Mesenchymal stem cell (in vitro differentiated cells and primary cell): ENCODE results near the gene DOCK6.

Source experiments
- DNase-seq: peaks from one replicate; pipeline ENCODE4 v3.0.0-alpha.2; 2013
- H2AFZ ChIP-seq: one replicate; pipeline ENCODE4 v1.6.1; 2013; ENCODE audit warnings: low read depth, mild to moderate bottlenecking, control low read depth, inconsistent platforms, low read length, moderate library complexity
- H2AK5ac ChIP-seq: 2 replicates; pipeline ENCODE4 v1.6.1; 2013; ENCODE audit warnings: low read length, moderate library complexity, mild to moderate bottlenecking, inconsistent platforms; ENCODE audit not compliant: severe bottlenecking
- H2BK120ac ChIP-seq: one replicate; pipeline ENCODE4 v1.6.1; 2013; ENCODE audit warnings: low read depth, mild to moderate bottlenecking, inconsistent platforms, low read length, moderate library complexity
- H2BK12ac ChIP-seq, 2 experiments: one replicate each; pipeline ENCODE4 v1.6.1; 2013; ENCODE audit warnings: inconsistent platforms in 2 of 2, low read length in 2 of 2, mild to moderate bottlenecking in 2 of 2, moderate library complexity in 2 of 2, control low read depth in 1 of 2
- H2BK15ac ChIP-seq: one replicate; pipeline ENCODE4 v1.6.1; 2013; ENCODE audit warnings: mild to moderate bottlenecking, low read depth, inconsistent platforms; ENCODE audit not compliant: poor library complexity, severe bottlenecking
- H2BK5ac ChIP-seq: 2 replicates; pipeline ENCODE4 v1.6.1; 2013; ENCODE audit warnings: low read depth, mild to moderate bottlenecking, low read length, control low read depth, inconsistent platforms; ENCODE audit not compliant: poor library complexity, severe bottlenecking
- H3K14ac ChIP-seq, 2 experiments: one replicate each; pipeline ENCODE4 v1.6.1; 2013; ENCODE audit warnings: inconsistent platforms in 2 of 2, low read length in 2 of 2, control low read depth in 1 of 2, mild to moderate bottlenecking in 1 of 2, moderate library complexity in 1 of 2
- H3K18ac ChIP-seq, 2 experiments: one replicate each; pipeline ENCODE4 v1.6.1; 2013; ENCODE audit warnings: inconsistent platforms in 2 of 2, low read length in 2 of 2, control low read depth in 1 of 2, low read depth in 1 of 2, mild to moderate bottlenecking in 1 of 2
- H3K23ac ChIP-seq, 2 experiments: one replicate each; pipeline ENCODE4 v1.6.1; 2013; ENCODE audit warnings: inconsistent platforms in 2 of 2, low read length in 2 of 2, mild to moderate bottlenecking in 2 of 2, moderate library complexity in 2 of 2, control low read depth in 1 of 2
- H3K27ac ChIP-seq: 2 replicates; pipeline ENCODE4 v1.5.1; 2013; ENCODE audit warnings: mild to moderate bottlenecking, moderate library complexity, low read length, control low read depth, inconsistent platforms; ENCODE audit not compliant: poor library complexity, severe bottlenecking
- H3K27me3 ChIP-seq, 2 experiments: 2 replicates each; pipeline versions ENCODE4 v1.6.1 to v1.7.0; 2013; ENCODE audit warnings: low read length in 2 of 2, mild to moderate bottlenecking in 2 of 2, moderate library complexity in 2 of 2, control low read depth in 1 of 2, inconsistent platforms in 1 of 2; ENCODE audit not compliant: control insufficient read depth in 1 of 2, insufficient read depth in 1 of 2
- H3K36me3 ChIP-seq, 2 experiments: 2 replicates each; pipeline versions ENCODE4 v1.6.1 to v1.7.0; 2013; ENCODE audit warnings: low read length in 2 of 2, control low read depth in 1 of 2, inconsistent platforms in 1 of 2, low read depth in 1 of 2, mild to moderate bottlenecking in 1 of 2; ENCODE audit not compliant: insufficient read depth in 2 of 2, control insufficient read depth in 1 of 2
- H3K4ac ChIP-seq, 2 experiments: one replicate each; pipeline ENCODE4 v1.6.1; 2013; ENCODE audit warnings: inconsistent platforms in 2 of 2, low read length in 2 of 2, mild to moderate bottlenecking in 2 of 2, moderate library complexity in 2 of 2, control low read depth in 1 of 2, low read depth in 1 of 2
- H3K4me1 ChIP-seq: 2 replicates; pipeline ENCODE4 v1.6.1; 2013; ENCODE audit warnings: low read depth, low read length, control low read depth; ENCODE audit not compliant: control insufficient read depth, insufficient read depth
- H3K4me2 ChIP-seq: 2 replicates; pipeline ENCODE4 v1.6.1; 2013; ENCODE audit warnings: low read length, mild to moderate bottlenecking, inconsistent platforms; ENCODE audit not compliant: poor library complexity, severe bottlenecking
- H3K4me3 ChIP-seq, 2 experiments: 2 replicates each; pipeline versions ENCODE4 v1.5.1 to v1.7.0; 2013; ENCODE audit warnings: low read length in 2 of 2, mild to moderate bottlenecking in 2 of 2, control low read depth in 1 of 2, low read depth in 1 of 2; ENCODE audit not compliant: insufficient read depth in 1 of 2
- H3K79me1 ChIP-seq: replicated peaks from 2 replicates; pipeline ENCODE4 v1.6.1; 2013; ENCODE audit warnings: mild to moderate bottlenecking, control low read depth, low read length, inconsistent platforms; ENCODE audit not compliant: poor library complexity, severe bottlenecking
- H3K9ac ChIP-seq: 2 replicates; pipeline ENCODE4 v1.7.0; 2013; ENCODE audit warnings: mild to moderate bottlenecking, low read length, moderate library complexity
- H3K9me3 ChIP-seq: 2 replicates; pipeline ENCODE4 v1.7.0; 2013; ENCODE audit warnings: mild to moderate bottlenecking, low read length; ENCODE audit not compliant: control insufficient read depth
- H4K8ac ChIP-seq: one replicate; pipeline ENCODE4 v1.6.1; 2013; ENCODE audit warnings: inconsistent platforms, mild to moderate bottlenecking, low read length, moderate library complexity
- H4K91ac ChIP-seq: one replicate; pipeline ENCODE4 v1.6.1; 2013; ENCODE audit warnings: mild to moderate bottlenecking, low read length, inconsistent platforms
- WGBS: methylation state at CpG from one replicate; pipeline ENCODE4 v1.1.7; 2013; ENCODE audit warnings: mixed read lengths; 5-methylcytosine and 5-hydroxymethylcytosine counted together

Gene DOCK6

DNA sequence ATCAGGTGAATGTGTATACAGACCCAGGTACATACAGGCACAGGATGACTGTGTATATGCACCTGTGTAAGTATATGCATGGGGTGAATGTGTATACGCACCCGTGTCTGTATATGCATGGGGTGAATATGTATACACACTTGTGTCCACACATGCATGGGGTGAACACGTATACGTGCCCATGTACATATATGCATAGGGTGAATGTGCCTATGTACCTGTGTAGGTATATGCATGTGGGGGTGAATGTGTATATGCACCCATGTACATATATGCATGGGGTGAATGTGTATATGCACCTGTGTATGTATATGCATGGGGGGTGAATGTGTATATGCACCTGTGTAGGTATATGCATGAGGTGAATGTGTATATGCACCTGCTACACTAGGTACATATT, 29.8 kb downstream of the DOCK6 start:
- Histone ChIP-seq H2BK12ac (no peak overlapping the region), H3K23ac (no peak overlapping the region), H3K4ac (no peak overlapping the region), H3K4me3 (no peak overlapping the region), H3K18ac (no peak overlapping the region), H3K4me2 (no peak overlapping the region), H3K27me3 (no peaks in the 10 kb centered on the region), H3K27ac (no peak overlapping the region), H2BK120ac (no peak overlapping the region), H3K14ac (no peak overlapping the region), H4K91ac (no peak overlapping the region), H3K9ac (no peak overlapping the region), H3K79me1 (no peaks in the 10 kb centered on the region), H3K9me3 (no peaks in the 10 kb centered on the region), H2BK15ac (no peak overlapping the region), H2AK5ac (no peak overlapping the region), H2BK5ac (no peak overlapping the region), H3K36me3 (peaks cover 25 to 54% of the 10 kb centered on the region in 2 experiments), H2AFZ (no peak overlapping the region), H3K4me1 (no peaks in the 10 kb centered on the region), H4K8ac (no peak overlapping the region)
- no peak for DNase-seq
- 87% methylated on average over 4 of the region's 4 CpGs for WGBS

DNA sequence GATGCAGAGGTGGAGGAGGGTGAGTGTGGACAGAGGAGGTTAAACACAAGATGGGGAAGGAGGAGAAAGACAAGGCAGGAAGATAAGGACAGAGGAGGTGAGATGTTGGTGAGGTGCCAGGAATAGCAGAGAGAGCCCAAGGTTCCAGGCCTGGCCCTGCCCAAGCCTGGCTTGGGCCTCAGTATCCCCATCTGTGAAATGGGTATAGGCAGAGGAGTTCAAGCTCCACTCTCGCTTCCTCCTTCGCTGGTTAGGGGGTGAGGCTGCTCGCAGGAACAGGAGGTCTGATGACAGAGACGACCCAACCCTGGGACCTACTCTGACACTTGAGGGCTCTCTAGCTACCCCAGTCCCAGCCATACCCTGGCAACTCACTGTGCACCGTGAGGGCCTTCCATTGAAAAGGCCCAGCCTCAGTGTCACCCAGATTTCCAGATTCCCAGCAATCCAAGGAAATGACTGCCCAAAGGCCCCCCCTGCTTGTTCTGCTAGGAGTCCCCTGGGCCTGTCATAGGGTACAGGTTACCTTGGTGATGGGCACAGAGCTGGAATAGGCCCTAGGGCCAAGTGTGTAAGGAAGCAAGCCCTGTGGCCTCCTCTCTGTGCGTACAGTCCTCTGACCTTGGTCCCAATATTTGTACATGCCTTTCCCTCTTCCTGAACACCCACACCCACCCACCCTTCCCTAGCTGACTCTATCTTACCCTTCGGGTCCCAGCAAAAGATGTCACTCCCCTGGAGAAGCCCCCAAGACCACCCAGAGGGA, 31.5 kb downstream of the DOCK6 start:
- H2BK15ac ChIP-seq = no peak overlapping the region
- no peak overlapping the region for H3K4ac ChIP-seq
- H2BK5ac ChIP-seq = no peak overlapping the region
- no peak overlapping the region for H3K4me2 ChIP-seq
- no peak overlapping the region for H2BK120ac ChIP-seq
- no peak overlapping the region for H3K14ac ChIP-seq
- no peak overlapping the region for H2AFZ ChIP-seq
- no peaks in the 10 kb centered on the region for H3K79me1 ChIP-seq
- DNase-seq = no peak
- H2BK12ac ChIP-seq = no peak overlapping the region
- H3K4me1 ChIP-seq = no peaks in the 10 kb centered on the region
- no peak overlapping the region for H2AK5ac ChIP-seq
- H3K27me3 ChIP-seq = no peaks in the 10 kb centered on the region
- no peak overlapping the region for H4K8ac ChIP-seq
- no peak overlapping the region for H3K18ac ChIP-seq
- H3K9ac ChIP-seq = no peak overlapping the region
- WGBS = 88% methylated on average over 7 of the region's 7 CpGs
- no peak overlapping the region for H4K91ac ChIP-seq
- H3K23ac ChIP-seq = no peak overlapping the region
- H3K27ac ChIP-seq = no peak overlapping the region
- H3K9me3 ChIP-seq = no peaks in the 10 kb centered on the region
- H3K36me3 ChIP-seq = peaks cover 32 to 52% of the 10 kb centered on the region in 2 experiments
- no peak overlapping the region for H3K4me3 ChIP-seq

DNA sequence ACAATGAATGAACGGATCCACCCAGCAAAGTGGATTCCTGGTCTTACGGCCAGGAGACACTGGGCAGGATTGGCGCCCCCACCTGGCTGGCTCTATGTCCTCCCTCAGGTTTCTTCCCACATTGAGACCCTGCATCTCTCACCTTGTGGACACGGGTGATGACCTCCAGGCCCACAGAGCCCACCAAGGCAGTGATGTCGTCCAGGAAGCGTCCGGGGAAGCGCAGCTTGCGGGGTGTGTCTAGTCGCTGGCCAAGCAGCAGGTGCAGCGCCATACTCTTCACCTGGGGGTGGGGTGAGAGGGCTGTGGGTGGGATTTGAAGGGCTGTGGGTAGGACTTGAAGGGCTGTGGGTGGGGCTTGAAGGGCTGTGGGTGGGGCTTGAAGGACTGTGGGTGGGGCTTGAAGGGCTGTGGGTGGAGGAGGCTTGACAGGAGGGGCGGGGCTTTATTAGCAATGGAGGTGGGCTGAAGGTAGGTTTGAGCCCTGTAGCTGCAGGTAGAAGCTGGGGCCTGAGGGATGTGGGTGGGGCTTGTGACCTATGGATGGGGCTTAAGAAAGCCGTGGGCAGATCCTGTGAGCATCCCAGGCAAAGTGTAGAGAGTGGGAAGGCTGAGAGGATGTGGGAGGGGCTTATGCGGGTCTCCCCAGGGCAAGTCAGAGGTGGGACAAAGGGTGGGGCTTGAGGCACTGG, 35.0 kb downstream of the DOCK6 start:
- Histone ChIP-seq H3K18ac (no peak overlapping the region), H3K27ac (no peak overlapping the region), H3K4ac (no peak overlapping the region), H3K23ac (no peak overlapping the region), H4K91ac (no peak overlapping the region), H4K8ac (no peak overlapping the region), H3K36me3 (peaks cover 33 to 55% of the 10 kb centered on the region in 2 experiments), H3K14ac (no peak overlapping the region), H3K4me2 (no peak overlapping the region), H3K4me3 (peak overlapping the region in 1 of 2 experiments; percentile 29), H2AK5ac (no peak overlapping the region), H2AFZ (no peak overlapping the region), H3K4me1 (no peaks in the 10 kb centered on the region), H3K9me3 (peaks cover 3% of the 10 kb centered on the region), H2BK12ac (no peak overlapping the region), H3K79me1 (no peaks in the 10 kb centered on the region), H2BK15ac (no peak overlapping the region), H2BK120ac (no peak overlapping the region), H3K9ac (no peak overlapping the region), H2BK5ac (no peak overlapping the region), H3K27me3 (no peaks in the 10 kb centered on the region)
- 91% methylated on average over 14 of the region's 14 CpGs for WGBS
- DNase-seq = no peak

DNA sequence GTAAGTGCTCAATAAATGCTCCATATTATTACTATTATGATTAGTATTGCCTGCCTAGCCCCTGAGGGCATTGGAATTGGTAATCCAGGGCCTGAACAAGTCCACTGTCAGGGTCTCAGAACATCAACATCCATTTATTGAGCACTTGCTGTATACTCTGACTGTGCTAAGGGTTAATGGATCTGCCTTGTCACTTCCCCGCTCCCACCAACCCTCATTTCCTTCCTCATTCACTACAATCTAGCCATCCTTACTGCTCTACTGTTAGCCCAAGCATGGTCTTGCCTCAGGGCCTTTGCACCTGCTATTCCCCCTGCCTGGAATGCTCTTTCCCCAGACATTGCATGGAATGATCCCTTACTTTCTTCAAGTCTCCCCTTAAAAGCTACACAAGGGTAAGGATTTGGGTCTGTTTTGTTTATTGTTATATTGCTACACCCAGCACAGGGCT, 35.6 kb downstream of the DOCK6 start:
- H3K4me3 ChIP-seq = no peak overlapping the region
- H3K23ac ChIP-seq = no peak overlapping the region
- H3K27me3 ChIP-seq = no peaks in the 10 kb centered on the region
- H2BK15ac ChIP-seq = no peak overlapping the region
- no peak overlapping the region for H3K4me2 ChIP-seq
- H3K14ac ChIP-seq = no peak overlapping the region
- no peak overlapping the region for H3K9ac ChIP-seq
- H3K4me1 ChIP-seq = no peaks in the 10 kb centered on the region
- H2AFZ ChIP-seq = no peak overlapping the region
- H2AK5ac ChIP-seq = no peak overlapping the region
- H3K79me1 ChIP-seq = no peaks in the 10 kb centered on the region
- H3K18ac ChIP-seq = no peak overlapping the region
- no peak overlapping the region for H2BK5ac ChIP-seq
- peaks cover 35 to 55% of the 10 kb centered on the region in 2 experiments for H3K36me3 ChIP-seq
- peaks cover 9% of the 10 kb centered on the region for H3K9me3 ChIP-seq
- H4K8ac ChIP-seq = no peak overlapping the region
- no peak overlapping the region for H3K4ac ChIP-seq
- H2BK120ac ChIP-seq = no peak overlapping the region
- H3K27ac ChIP-seq = no peak overlapping the region
- H2BK12ac ChIP-seq = no peak overlapping the region
- no peak overlapping the region for H4K91ac ChIP-seq
- WGBS = 96% methylated on average over 1 of the region's 1 CpG
- DNase-seq = no peak
